GM19452 (cell line): ENCODE results near the gene TLE3.
A peak's percentile ranks its signal among the peaks of the same experiment; 100 is the strongest.

Experiments
- ATAC-seq: cut with Tn5 transposase; IDR thresholded peaks from one replicate; pipeline ENCODE4 v1.9.1; 2021; ENCODE audit not compliant: unreplicated experiment

Gene TLE3

DNA sequence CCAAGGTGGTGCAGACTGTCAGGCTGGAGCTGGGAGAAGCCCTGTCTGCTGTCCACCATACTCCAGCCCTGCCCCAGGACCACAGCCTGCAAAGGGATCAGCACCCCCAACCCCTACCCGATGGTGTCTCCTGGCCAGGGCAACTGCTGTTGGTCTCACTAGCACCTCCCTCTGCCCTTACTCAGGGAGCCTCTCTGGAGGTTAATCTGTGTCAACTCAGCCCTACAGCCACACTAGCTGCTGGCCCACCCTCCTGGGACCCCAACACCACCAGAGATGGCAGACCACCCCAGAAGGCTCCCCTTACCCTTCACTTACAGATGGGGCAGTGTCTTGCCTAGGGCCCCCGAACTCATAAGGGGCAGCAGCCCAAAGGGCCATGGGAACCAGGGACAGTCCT lies 65.2 kb downstream of the TLE3 start:
- ATAC-seq = no peak

DNA sequence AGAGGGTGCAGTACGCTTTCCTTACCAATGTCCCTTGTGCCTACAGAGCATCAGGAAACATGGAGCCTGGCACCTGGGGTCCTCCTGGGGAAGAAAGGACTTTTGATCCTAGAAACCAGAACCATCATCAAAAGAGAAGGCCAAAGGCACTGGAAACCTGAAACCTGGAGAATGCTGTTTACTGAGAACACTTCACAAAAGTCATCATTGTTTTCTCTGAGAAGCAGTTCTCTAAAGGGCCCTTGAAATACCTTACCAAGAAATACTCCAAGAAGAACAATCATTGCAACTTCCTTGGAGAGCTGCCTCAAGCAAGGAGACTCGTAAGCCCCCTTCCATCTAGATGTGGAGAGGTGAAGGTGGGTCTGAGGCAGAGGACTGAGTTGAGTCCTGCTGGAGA lies 66.0 kb downstream of the TLE3 start:
- ATAC-seq = no peak

GRCh38 chr15:70031261-70031660 lies 66.5 kb downstream of the TLE3 start:
- no peak for ATAC-seq

GRCh38 chr15:70030851-70031250 lies 66.9 kb downstream of the TLE3 start:
- ATAC-seq = no peak

GRCh38 chr15:70029297-70029701 lies 68.4 kb downstream of the TLE3 start:
- no peak for ATAC-seq

DNA sequence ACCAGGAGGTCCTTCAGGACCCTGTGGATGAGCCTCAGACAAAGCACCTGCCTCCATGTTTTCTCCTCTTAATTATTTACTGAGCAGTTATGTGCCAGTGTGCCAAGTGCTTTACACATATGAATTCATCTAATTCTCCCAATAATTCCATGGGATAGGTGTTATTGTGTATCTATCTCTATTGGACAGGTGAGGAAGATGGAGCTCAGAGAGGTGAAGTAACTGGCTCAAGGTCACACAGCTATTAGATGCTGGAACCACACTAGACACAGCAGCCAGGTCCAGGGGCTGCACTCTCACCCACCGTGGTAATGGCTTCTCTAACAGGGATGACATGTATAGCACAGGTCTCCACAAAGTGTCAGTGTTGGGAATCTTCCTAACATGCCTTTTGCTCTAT lies 70.2 kb downstream of the TLE3 start:
- ATAC-seq = no peak

DNA sequence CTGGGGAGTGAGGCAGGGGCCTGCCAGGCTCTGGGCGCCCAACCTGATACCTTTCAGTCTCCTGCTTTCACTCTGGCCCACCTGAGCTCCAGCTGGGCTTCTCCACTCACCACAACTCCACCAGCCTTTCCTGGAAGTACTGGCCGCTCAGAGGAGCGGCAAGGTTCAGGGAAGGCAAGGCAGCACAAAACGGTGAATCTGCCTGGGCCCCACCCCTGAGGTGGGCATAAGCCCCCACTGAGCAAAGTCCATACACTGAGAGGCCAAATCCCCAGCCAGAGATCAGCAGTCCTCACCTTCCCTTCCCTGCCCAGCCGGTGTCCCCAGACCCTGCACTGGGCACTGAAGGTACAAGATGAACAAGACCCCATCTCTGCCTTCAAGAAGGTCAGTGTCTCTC lies 70.7 kb downstream of the TLE3 start:
- ATAC-seq = no peak

GRCh38 chr15:70025413-70026296 lies 72.1 kb downstream of the TLE3 start:
- ATAC-seq = no peak

DNA sequence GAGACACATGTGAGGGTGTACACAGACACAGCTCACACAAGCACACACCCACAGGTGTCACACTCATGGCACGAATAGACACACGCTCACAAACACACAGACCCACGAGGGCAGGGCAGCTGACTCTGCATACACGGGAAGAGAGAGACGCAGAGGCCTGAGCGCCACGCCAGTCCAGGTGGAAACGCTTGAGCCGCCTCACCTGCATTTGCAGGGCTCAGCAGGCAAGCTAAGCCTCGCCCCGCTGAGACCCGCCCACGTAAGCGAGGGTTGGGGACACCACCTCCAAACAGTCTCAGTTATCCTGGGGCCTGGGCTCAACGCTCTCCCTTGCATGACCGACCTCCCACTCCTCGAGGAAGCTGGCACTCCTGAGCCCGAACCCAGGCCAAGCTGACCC lies 73.2 kb downstream of the TLE3 start:
- ATAC-seq = no peak

DNA sequence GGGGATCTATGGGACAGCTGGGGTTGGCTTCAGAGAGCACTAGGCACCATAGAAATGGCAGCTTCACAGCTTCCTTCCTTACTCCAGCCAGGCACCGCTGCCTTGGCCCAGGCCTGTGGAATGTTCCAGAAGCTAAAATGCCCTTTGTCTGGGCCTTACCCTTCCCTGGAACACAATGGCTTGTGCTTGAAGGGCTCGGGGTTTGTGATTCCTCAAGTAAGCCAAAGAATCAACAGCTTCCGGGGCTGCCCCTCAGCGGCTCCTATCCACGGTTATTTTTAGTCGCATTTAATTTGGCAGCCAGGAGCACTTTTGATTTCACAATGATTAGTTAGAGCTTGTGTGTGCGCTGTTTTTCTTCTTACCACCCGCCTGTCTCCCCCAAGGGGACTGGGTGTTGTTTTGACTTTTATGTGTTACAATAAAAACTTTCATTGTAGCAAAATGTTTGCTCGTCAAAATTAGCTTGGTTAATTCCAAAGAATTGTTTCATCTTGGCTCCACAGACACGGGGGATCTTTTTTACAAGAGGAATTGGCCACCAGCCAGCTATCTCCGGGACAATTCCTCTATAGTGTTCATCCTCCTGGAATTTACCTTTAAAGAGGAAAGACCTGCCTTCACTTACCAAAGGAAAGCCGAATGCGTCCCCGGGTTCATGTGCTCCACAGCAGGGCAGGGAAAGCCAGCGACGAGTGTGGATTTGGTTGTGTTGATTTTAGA lies 73.8 kb downstream of the TLE3 start:
- ATAC-seq = no peak

DNA sequence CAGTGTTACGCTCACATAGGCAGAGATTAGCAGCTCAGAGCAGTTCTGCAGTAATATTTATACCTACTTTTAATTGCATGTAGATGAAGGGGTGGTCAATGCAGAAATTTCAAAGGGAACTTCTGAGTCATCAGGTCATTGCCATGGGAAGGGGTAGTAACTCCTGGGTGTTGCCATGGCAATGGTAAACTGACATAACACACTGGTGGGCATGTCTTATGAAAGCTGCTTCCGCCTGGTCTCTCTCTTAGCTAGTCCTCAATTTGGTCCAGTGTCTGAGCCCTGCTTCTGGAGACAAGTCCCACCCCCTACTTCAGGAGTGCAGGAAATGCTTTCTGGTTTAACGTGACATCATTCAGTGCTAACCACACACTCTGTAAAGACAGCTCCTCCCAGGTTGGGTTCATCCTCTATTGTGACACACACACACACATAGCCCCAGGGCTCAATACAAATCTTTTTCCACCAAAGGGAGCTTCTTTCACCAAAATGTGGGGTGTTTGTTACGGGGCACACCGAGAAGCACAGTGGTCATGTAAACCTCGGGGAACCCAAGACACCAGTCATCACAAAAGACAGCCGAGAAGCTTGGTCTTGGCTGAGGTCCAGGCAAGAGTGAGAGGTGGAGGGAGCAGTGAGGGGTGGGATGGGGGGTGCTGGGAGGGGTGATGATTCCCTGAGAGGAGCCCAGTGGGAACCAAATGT lies 74.5 kb downstream of the TLE3 start:
- peak; percentile 88 for ATAC-seq

- ATAC-seq = no peak
Observed at GRCh38 chr15:70020229-70020628, 77.5 kb downstream of the TLE3 start.

GRCh38 chr15:70018646-70019600 lies 78.8 kb downstream of the TLE3 start:
- no peak for ATAC-seq

GRCh38 chr15:70017801-70018200 lies 79.9 kb downstream of the TLE3 start:
- no peak for ATAC-seq

- ATAC-seq = no peak
Observed at GRCh38 chr15:70017025-70017424, 80.7 kb downstream of the TLE3 start.

- ATAC-seq = peak; percentile 27
Observed at GRCh38 chr15:70016511-70016994, 81.2 kb downstream of the TLE3 start.

GRCh38 chr15:70014860-70015490 lies 82.7 kb downstream of the TLE3 start:
- peak; percentile 89 for ATAC-seq

DNA sequence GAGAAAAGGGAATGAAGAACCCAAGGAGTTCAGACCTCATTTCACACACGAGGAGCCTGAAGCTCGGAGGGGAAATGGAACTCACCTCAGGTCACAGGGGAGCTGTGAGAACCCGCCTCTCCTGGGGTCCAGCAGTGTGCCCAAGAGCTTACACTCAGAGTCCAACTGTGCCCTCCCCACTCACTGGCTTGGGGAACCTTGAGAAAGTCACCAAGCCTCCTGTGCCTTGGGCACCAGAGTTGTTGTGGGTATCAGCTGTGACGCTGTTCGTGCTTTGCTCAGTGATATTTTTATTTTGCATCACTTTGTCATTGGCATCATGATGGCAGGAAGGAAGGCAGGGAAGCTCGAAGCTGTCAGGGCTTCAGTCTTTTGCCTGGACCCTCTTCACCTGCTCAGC lies 83.4 kb downstream of the TLE3 start:
- ATAC-seq = no peak

- ATAC-seq = no peak
Observed at GRCh38 chr15:70013656-70014313, 83.9 kb downstream of the TLE3 start.
